ENCODE measurements around the gene NPL. TPM values are rescaled to one million over a fixed set of nuclear protein-coding genes. Genes with fewer than 3 reads are reported as not detected.

The NPL gene
- total RNA-seq, 2 donors from 2014 or later: 10.3 to 30.7 TPM

- H3K36me3 ChIP-seq: no peaks in the 10 kb centered on the region
- no peak overlapping the region for H3K27ac ChIP-seq
- no peak for DNase-seq (ENCODE audit: low spot score)
- no peak overlapping the region for H3K4me3 ChIP-seq
- ATAC-seq (ENCODE audit: insufficient number of reproducible peaks, low FRiP score, low read depth): no peak
- H3K4me1 ChIP-seq (ENCODE audit: control insufficient read depth in 1 of 2, low read depth in 2 of 2): no peaks in the 10 kb centered on the region
- no peaks in the 10 kb centered on the region for H3K9me3 ChIP-seq
- H3K27me3 ChIP-seq (replicated peaks; ENCODE audit: insufficient read depth): no peaks in the 10 kb centered on the region
- TF ChIP-seq CTCF (IDR thresholded peaks at IDR 0.05): no peak
Measured at GRCh38 chr1:182806015-182806678, 16.6 kb downstream of the NPL start.

GRCh38 chr1:182807907-182808306, 18.3 kb downstream of the NPL start:
- TF ChIP-seq CTCF (IDR thresholded peaks at IDR 0.05): no peak
- Histone ChIP-seq H3K4me1 (ENCODE audit: control insufficient read depth in 1 of 2, low read depth in 2 of 2) (no peaks in the 10 kb centered on the region), H3K27ac (no peak overlapping the region), H3K27me3 (replicated peaks; ENCODE audit: insufficient read depth) (no peaks in the 10 kb centered on the region), H3K36me3 (no peaks in the 10 kb centered on the region), H3K9me3 (no peaks in the 10 kb centered on the region), H3K4me3 (no peak overlapping the region)
- ATAC-seq (ENCODE audit: insufficient number of reproducible peaks, low FRiP score, low read depth) (no peak), DNase-seq (ENCODE audit: low spot score) (no peak)

- ATAC-seq (ENCODE audit: insufficient number of reproducible peaks, low FRiP score, low read depth): no peak
Measured at GRCh38 chr1:182809414-182809957, 19.9 kb downstream of the NPL start.

GRCh38 chr1:182811975-182812722, 22.6 kb downstream of the NPL start:
- no peak for DNase-seq (ENCODE audit: low spot score)
- Histone ChIP-seq H3K4me1 (ENCODE audit: control insufficient read depth in 1 of 2, low read depth in 2 of 2) (no peaks in the 10 kb centered on the region), H3K27ac (no peak overlapping the region), H3K9me3 (no peaks in the 10 kb centered on the region), H3K27me3 (replicated peaks; ENCODE audit: insufficient read depth) (no peaks in the 10 kb centered on the region), H3K36me3 (no peaks in the 10 kb centered on the region), H3K4me3 (no peak overlapping the region)
- ATAC-seq (ENCODE audit: insufficient number of reproducible peaks, low FRiP score, low read depth): no peak
- no peak for TF ChIP-seq CTCF (IDR thresholded peaks at IDR 0.05)

More at GRCh38 chr1:182809414-182809957, 19.9 kb downstream of the NPL start:
- no peak overlapping the region for H3K27ac ChIP-seq
- no peaks in the 10 kb centered on the region for H3K36me3 ChIP-seq
- no peak for DNase-seq (ENCODE audit: low spot score)
- H3K4me1 ChIP-seq (ENCODE audit: control insufficient read depth in 1 of 2, low read depth in 2 of 2): no peaks in the 10 kb centered on the region
- no peaks in the 10 kb centered on the region for H3K27me3 ChIP-seq (replicated peaks; ENCODE audit: insufficient read depth)
- H3K9me3 ChIP-seq: no peaks in the 10 kb centered on the region
- no peak overlapping the region for H3K4me3 ChIP-seq
- no peak for TF ChIP-seq CTCF (IDR thresholded peaks at IDR 0.05)

- no peak for ATAC-seq (ENCODE audit: insufficient number of reproducible peaks, low FRiP score, low read depth)
- Histone ChIP-seq H3K36me3 (peaks cover 5% of the 10 kb centered on the region), H3K4me1 (ENCODE audit: control insufficient read depth in 1 of 2, low read depth in 2 of 2) (no peaks in the 10 kb centered on the region), H3K4me3 (no peak overlapping the region), H3K27ac (no peak overlapping the region), H3K27me3 (replicated peaks; ENCODE audit: insufficient read depth) (no peaks in the 10 kb centered on the region), H3K9me3 (no peaks in the 10 kb centered on the region)
- no peak for TF ChIP-seq CTCF (IDR thresholded peaks at IDR 0.05)
- no peak for DNase-seq (ENCODE audit: low spot score)
Measured at GRCh38 chr1:182816863-182817262, 27.3 kb downstream of the NPL start.

Data from thoracic aorta (tissue), 2 donors.